ENCODE data around the gene PTGDR.

The PTGDR gene

DNA sequence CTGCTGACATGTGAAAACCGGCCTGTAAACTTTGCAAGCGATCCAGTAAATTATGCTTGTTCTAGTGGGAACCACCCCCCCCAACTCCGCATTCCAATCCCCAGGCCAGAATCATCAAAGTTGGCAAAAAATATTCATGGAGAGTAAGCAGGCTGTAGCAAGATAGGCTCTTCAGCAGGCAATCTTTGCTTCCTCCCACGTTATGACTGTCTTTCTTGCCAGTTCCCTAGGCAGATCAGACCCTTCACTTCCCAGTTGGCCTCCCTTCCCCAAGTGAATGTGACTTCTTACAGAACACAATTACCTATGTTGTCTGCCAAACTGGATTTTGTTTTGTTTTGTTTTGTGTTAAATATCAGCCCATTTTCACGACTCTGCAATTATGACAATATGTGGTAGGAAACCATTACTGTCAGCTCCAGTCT is 45.4 kb downstream of the PTGDR start:
- TF ChIP-seq EGR1 (IDR thresholded peaks at IDR 0.05) (no peak), CEBPB (IDR thresholded peaks at IDR 0.05) (no peak), TCF12 (IDR thresholded peaks at IDR 0.05; ENCODE audit: low read depth) (no peak), YY1 (IDR thresholded peaks at IDR 0.05; ENCODE audit: low read depth) (no peak), ZBTB7A (IDR thresholded peaks at IDR 0.05; ENCODE audit: low read depth) (no peak), NFIC (IDR thresholded peaks at IDR 0.05) (no peak), TAF1 (IDR thresholded peaks at IDR 0.05; ENCODE audit: low read depth) (no peak)

DNA sequence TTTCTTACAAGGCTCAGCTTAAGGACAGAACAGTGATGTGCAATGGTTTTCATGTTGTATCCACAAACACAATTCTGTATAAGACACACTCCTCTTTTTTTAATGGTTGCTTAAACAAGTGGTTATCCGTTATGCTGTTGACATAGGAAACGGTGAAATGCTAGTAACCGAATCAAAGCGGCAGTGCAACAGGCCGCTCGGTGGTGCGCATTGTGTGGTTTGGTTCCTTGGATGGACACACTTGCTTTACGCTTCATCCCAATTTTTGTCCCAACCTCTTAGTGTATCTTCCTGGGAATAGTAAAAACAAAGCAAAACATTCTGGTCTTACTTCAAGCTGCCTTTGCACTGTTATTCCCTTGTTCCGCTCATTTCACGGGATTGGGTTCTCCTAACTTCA is 46.0 kb downstream of the PTGDR start:
- TF ChIP-seq FOXM1 (IDR thresholded peaks at IDR 0.05; ENCODE audit: borderline replicate concordance, low read depth) = no peak
- TF ChIP-seq REST (IDR thresholded peaks at IDR 0.05; ENCODE audit: low read depth) = no peak
- no peak for TF ChIP-seq EGR1 (IDR thresholded peaks at IDR 0.05)
- TF ChIP-seq TEAD4 (IDR thresholded peaks at IDR 0.05) = no peak
- no peak for TF ChIP-seq CREB1 (IDR thresholded peaks at IDR 0.05; ENCODE audit: low read depth)
- TF ChIP-seq RAD21 (IDR thresholded peaks at IDR 0.05; ENCODE audit: low read depth) = no peak
- no peak for TF ChIP-seq TAF1 (IDR thresholded peaks at IDR 0.05; ENCODE audit: low read depth)
- TF ChIP-seq USF1 (IDR thresholded peaks at IDR 0.05) = no peak
- TF ChIP-seq TCF12 (IDR thresholded peaks at IDR 0.05; ENCODE audit: low read depth) = no peak
- no peak for TF ChIP-seq NFIC (IDR thresholded peaks at IDR 0.05)

DNA sequence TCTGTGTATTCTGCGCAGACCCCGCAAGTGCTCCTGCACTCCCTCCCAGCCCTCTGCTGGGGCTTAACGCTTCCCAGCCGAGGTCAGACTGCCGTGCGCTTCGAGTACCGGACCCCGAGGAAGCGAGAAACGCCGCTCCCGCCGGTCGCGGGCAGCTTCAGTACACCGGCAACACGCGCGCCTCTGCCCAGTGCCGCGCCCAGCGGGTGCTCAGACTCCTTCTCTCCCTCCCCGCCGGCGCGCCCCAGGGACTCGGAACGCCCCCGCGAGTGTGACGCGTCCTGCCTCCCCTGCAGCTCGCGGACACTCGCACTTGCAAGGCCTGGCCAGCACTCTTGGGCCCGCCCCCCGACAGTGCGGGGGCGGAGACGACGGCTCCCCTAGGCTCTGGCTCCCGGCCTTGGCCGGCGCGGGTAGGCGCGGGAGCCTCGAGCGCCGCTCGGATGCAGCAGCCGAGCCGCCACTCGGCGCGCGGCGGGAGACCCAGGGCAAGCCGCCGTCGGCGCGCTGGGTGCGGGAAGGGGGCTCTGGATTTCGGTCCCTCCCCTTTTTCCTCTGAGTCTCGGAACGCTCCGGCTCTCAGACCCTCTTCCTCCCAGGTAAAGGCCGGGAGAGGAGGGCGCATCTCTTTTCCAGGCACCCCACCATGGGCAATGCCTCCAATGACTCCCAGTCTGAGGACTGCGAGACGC is 46.6 kb downstream of the PTGDR start, which contains the start of gene PTGER2:
PTGER2 (plus strand) TSS at position 410 of the 692 bp plus-strand sequence; CDS start at position 647, 237 bp downstream.
- TF ChIP-seq REST (IDR thresholded peaks at IDR 0.05; ENCODE audit: low read depth) (no peak), CREB1 (IDR thresholded peaks at IDR 0.05; ENCODE audit: low read depth) (peak; percentile 32; the same call in 1 of the 2 replicates), FOXM1 (IDR thresholded peaks at IDR 0.05; ENCODE audit: borderline replicate concordance, low read depth) (no peak), TEAD4 (IDR thresholded peaks at IDR 0.05) (peak; percentile 51), RAD21 (IDR thresholded peaks at IDR 0.05; ENCODE audit: low read depth) (peak; percentile 1; the same call in 1 of the 2 replicates), YY1 (IDR thresholded peaks at IDR 0.05; ENCODE audit: low read depth) (peak; percentile 27; the same call in 1 of the 2 replicates), USF1 (IDR thresholded peaks at IDR 0.05) (no peak), MAX (IDR thresholded peaks at IDR 0.05) (peak; percentile 90; the same call in 1 of the 2 replicates), EGR1 (IDR thresholded peaks at IDR 0.05) (peak; percentile 98), NFIC (IDR thresholded peaks at IDR 0.05) (peak; percentile 62), EP300 (IDR thresholded peaks at IDR 0.05; ENCODE audit: borderline replicate concordance) (peak; percentile 45; the same call in 1 of the 2 replicates), TCF12 (IDR thresholded peaks at IDR 0.05; ENCODE audit: low read depth) (peak; percentile 70), ZBTB7A (IDR thresholded peaks at IDR 0.05; ENCODE audit: low read depth) (peak; percentile 49; the same call in 1 of the 2 replicates)

DNA sequence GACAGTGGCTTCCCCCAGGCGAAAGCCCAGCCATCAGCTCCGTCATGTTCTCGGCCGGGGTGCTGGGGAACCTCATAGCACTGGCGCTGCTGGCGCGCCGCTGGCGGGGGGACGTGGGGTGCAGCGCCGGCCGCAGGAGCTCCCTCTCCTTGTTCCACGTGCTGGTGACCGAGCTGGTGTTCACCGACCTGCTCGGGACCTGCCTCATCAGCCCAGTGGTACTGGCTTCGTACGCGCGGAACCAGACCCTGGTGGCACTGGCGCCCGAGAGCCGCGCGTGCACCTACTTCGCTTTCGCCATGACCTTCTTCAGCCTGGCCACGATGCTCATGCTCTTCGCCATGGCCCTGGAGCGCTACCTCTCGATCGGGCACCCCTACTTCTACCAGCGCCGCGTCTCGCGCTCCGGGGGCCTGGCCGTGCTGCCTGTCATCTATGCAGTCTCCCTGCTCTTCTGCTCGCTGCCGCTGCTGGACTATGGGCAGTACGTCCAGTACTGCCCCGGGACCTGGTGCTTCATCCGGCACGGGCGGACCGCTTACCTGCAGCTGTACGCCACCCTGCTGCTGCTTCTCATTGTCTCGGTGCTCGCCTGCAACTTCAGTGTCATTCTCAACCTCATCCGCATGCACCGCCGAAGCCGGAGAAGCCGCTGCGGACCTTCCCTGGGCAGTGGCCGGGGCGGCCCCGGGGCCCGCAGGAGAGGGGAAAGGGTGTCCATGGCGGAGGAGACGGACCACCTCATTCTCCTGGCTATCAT is 47.3 kb downstream of the PTGDR start:
- TF ChIP-seq RAD21 (IDR thresholded peaks at IDR 0.05; ENCODE audit: low read depth) (no peak), TCF12 (IDR thresholded peaks at IDR 0.05; ENCODE audit: low read depth) (no peak), NFIC (IDR thresholded peaks at IDR 0.05) (no peak), MAX (IDR thresholded peaks at IDR 0.05) (no peak), CREB1 (IDR thresholded peaks at IDR 0.05; ENCODE audit: low read depth) (no peak), EP300 (IDR thresholded peaks at IDR 0.05; ENCODE audit: borderline replicate concordance) (no peak), EGR1 (IDR thresholded peaks at IDR 0.05) (no peak), TAF1 (IDR thresholded peaks at IDR 0.05; ENCODE audit: low read depth) (no peak)

- TF ChIP-seq MAX (IDR thresholded peaks at IDR 0.05) (no peak), FOXM1 (IDR thresholded peaks at IDR 0.05; ENCODE audit: borderline replicate concordance, low read depth) (no peak), RAD21 (IDR thresholded peaks at IDR 0.05; ENCODE audit: low read depth) (no peak), REST (IDR thresholded peaks at IDR 0.05; ENCODE audit: low read depth) (no peak), CREB1 (IDR thresholded peaks at IDR 0.05; ENCODE audit: low read depth) (no peak), YY1 (IDR thresholded peaks at IDR 0.05; ENCODE audit: low read depth) (no peak), NFIC (IDR thresholded peaks at IDR 0.05) (no peak), CEBPB (IDR thresholded peaks at IDR 0.05) (no peak), USF1 (IDR thresholded peaks at IDR 0.05) (no peak), TCF12 (IDR thresholded peaks at IDR 0.05; ENCODE audit: low read depth) (no peak), EP300 (IDR thresholded peaks at IDR 0.05; ENCODE audit: borderline replicate concordance) (no peak), EGR1 (IDR thresholded peaks at IDR 0.05) (no peak), ZBTB7A (IDR thresholded peaks at IDR 0.05; ENCODE audit: low read depth) (no peak), TEAD4 (IDR thresholded peaks at IDR 0.05) (no peak), TAF1 (IDR thresholded peaks at IDR 0.05; ENCODE audit: low read depth) (no peak)
Measured at GRCh38 chr14:52315355-52315718, 47.8 kb downstream of the PTGDR start.

All from Ishikawa (cell line).